ENCODE data around the gene MAEA.
"Not testable (repeated sequence)": the region's sequence is repeated elsewhere in the genome, so short reads cannot be mapped to it uniquely, and the experiment has no call there.

Gene MAEA

GRCh38 chr4:1332686-1333085, 43.0 kb downstream of the MAEA start:
- Histone ChIP-seq H3K9me3 (ENCODE audit: insufficient read depth, low read depth, low read length) (no peaks in the 10 kb centered on the region), H3K4me2 (ENCODE audit: low read depth, low read length, poor library complexity, severe bottlenecking) (no peak overlapping the region), H3K9me2 (replicated peaks; ENCODE audit: low read depth, low read length) (no peaks in the 10 kb centered on the region), H3K79me2 (ENCODE audit: insufficient read depth, low read length) (no peaks in the 10 kb centered on the region), H3K36me3 (ENCODE audit: insufficient read depth, low read length) (peaks cover 59% of the 10 kb centered on the region; the same call in 1 of the 2 replicates), H2AFZ (ENCODE audit: low read length) (no peak overlapping the region), H3K4me3 (ENCODE audit: low read length, poor library complexity, severe bottlenecking) (no peak overlapping the region), H3K4me1 (ENCODE audit: insufficient read depth, low read length, poor library complexity, severe bottlenecking) (no peaks in the 10 kb centered on the region), H4K20me1 (ENCODE audit: insufficient read depth, low read length, poor library complexity, severe bottlenecking) (no peaks in the 10 kb centered on the region), H3K27me3 (ENCODE audit: insufficient read depth, low read length, poor library complexity, severe bottlenecking) (no peaks in the 10 kb centered on the region), H3F3A (ENCODE audit: low read depth) (no peaks in the 10 kb centered on the region), H3K9ac (ENCODE audit: low read depth, low read length, poor library complexity, severe bottlenecking) (no peak overlapping the region)
- TF ChIP-seq CTCF (conservative IDR thresholded peaks at IDR 0.05; ENCODE audit: low read length) = no peak
- no peak for TF ChIP-seq EZH2phosphoT487 (IDR thresholded peaks at IDR 0.05; ENCODE audit: borderline replicate concordance)

- H3K9ac ChIP-seq (ENCODE audit: low read depth, low read length, poor library complexity, severe bottlenecking) = no peak overlapping the region
- peaks cover 60% of the 10 kb centered on the region; the same call in 1 of the 2 replicates for H3K36me3 ChIP-seq (ENCODE audit: insufficient read depth, low read length)
- H3K9me3 ChIP-seq (ENCODE audit: insufficient read depth, low read depth, low read length) = no peaks in the 10 kb centered on the region
- no peaks in the 10 kb centered on the region for H3K4me1 ChIP-seq (ENCODE audit: insufficient read depth, low read length, poor library complexity, severe bottlenecking)
- no peak for TF ChIP-seq CTCF (conservative IDR thresholded peaks at IDR 0.05; ENCODE audit: low read length)
- TF ChIP-seq EZH2phosphoT487 (IDR thresholded peaks at IDR 0.05; ENCODE audit: borderline replicate concordance) = no peak
- H4K20me1 ChIP-seq (ENCODE audit: insufficient read depth, low read length, poor library complexity, severe bottlenecking) = no peaks in the 10 kb centered on the region
- H3F3A ChIP-seq (ENCODE audit: low read depth) = no peaks in the 10 kb centered on the region
- no peaks in the 10 kb centered on the region for H3K27me3 ChIP-seq (ENCODE audit: insufficient read depth, low read length, poor library complexity, severe bottlenecking)
- no peaks in the 10 kb centered on the region for H3K79me2 ChIP-seq (ENCODE audit: insufficient read depth, low read length)
- no peaks in the 10 kb centered on the region for H3K9me2 ChIP-seq (replicated peaks; ENCODE audit: low read depth, low read length)
- no peak overlapping the region for H3K4me2 ChIP-seq (ENCODE audit: low read depth, low read length, poor library complexity, severe bottlenecking)
- H2AFZ ChIP-seq (ENCODE audit: low read length) = no peak overlapping the region
- no peak overlapping the region for H3K4me3 ChIP-seq (ENCODE audit: low read length, poor library complexity, severe bottlenecking)
Observed at GRCh38 chr4:1333256-1333655, 43.6 kb downstream of the MAEA start.

- not testable (repeated sequence) for H3K9ac ChIP-seq (ENCODE audit: low read depth, low read length, poor library complexity, severe bottlenecking); H3K9me3 ChIP-seq (ENCODE audit: insufficient read depth, low read depth, low read length); H3K27me3 ChIP-seq (ENCODE audit: insufficient read depth, low read length, poor library complexity, severe bottlenecking); H4K20me1 ChIP-seq (ENCODE audit: insufficient read depth, low read length, poor library complexity, severe bottlenecking); H3K79me2 ChIP-seq (ENCODE audit: insufficient read depth, low read length); H3K4me3 ChIP-seq (ENCODE audit: low read length, poor library complexity, severe bottlenecking); H3K9me2 ChIP-seq (replicated peaks; ENCODE audit: low read depth, low read length); H3K4me1 ChIP-seq (ENCODE audit: insufficient read depth, low read length, poor library complexity, severe bottlenecking); H3K4me2 ChIP-seq (ENCODE audit: low read depth, low read length, poor library complexity, severe bottlenecking); H2AFZ ChIP-seq (ENCODE audit: low read length); H3F3A ChIP-seq (ENCODE audit: low read depth)
- peaks cover 59% of the 10 kb centered on the region; the same call in 1 of the 2 replicates for H3K36me3 ChIP-seq (ENCODE audit: insufficient read depth, low read length)
Observed at GRCh38 chr4:1333851-1334578, 44.3 kb downstream of the MAEA start.

GRCh38 chr4:1334579-1334895, 44.8 kb downstream of the MAEA start:
- H3K4me2 ChIP-seq (ENCODE audit: low read depth, low read length, poor library complexity, severe bottlenecking) = no peak overlapping the region
- H3K9me2 ChIP-seq (replicated peaks; ENCODE audit: low read depth, low read length) = no peaks in the 10 kb centered on the region
- H3K36me3 ChIP-seq (ENCODE audit: insufficient read depth, low read length) = peaks cover 60% of the 10 kb centered on the region; the same call in 1 of the 2 replicates
- H3F3A ChIP-seq (ENCODE audit: low read depth) = no peaks in the 10 kb centered on the region
- H3K9ac ChIP-seq (ENCODE audit: low read depth, low read length, poor library complexity, severe bottlenecking) = no peak overlapping the region
- H3K79me2 ChIP-seq (ENCODE audit: insufficient read depth, low read length) = no peaks in the 10 kb centered on the region
- H3K27me3 ChIP-seq (ENCODE audit: insufficient read depth, low read length, poor library complexity, severe bottlenecking) = no peaks in the 10 kb centered on the region
- H3K4me3 ChIP-seq (ENCODE audit: low read length, poor library complexity, severe bottlenecking) = no peak overlapping the region
- no peaks in the 10 kb centered on the region for H4K20me1 ChIP-seq (ENCODE audit: insufficient read depth, low read length, poor library complexity, severe bottlenecking)
- H3K4me1 ChIP-seq (ENCODE audit: insufficient read depth, low read length, poor library complexity, severe bottlenecking) = no peaks in the 10 kb centered on the region
- no peak overlapping the region for H2AFZ ChIP-seq (ENCODE audit: low read length)
- TF ChIP-seq CTCF (conservative IDR thresholded peaks at IDR 0.05; ENCODE audit: low read length) = no peak
- TF ChIP-seq EZH2phosphoT487 (IDR thresholded peaks at IDR 0.05; ENCODE audit: borderline replicate concordance) = no peak
- H3K9me3 ChIP-seq (ENCODE audit: insufficient read depth, low read depth, low read length) = no peaks in the 10 kb centered on the region

GRCh38 chr4:1335193-1335883, 45.6 kb downstream of the MAEA start:
- not testable (repeated sequence) for H3F3A ChIP-seq (ENCODE audit: low read depth)

More at GRCh38 chr4:1335193-1335883, 45.6 kb downstream of the MAEA start:
- not testable (repeated sequence) for H3K4me3 ChIP-seq (ENCODE audit: low read length, poor library complexity, severe bottlenecking); H3K4me2 ChIP-seq (ENCODE audit: low read depth, low read length, poor library complexity, severe bottlenecking); H2AFZ ChIP-seq (ENCODE audit: low read length); H3K9me2 ChIP-seq (replicated peaks; ENCODE audit: low read depth, low read length); H4K20me1 ChIP-seq (ENCODE audit: insufficient read depth, low read length, poor library complexity, severe bottlenecking); H3K9ac ChIP-seq (ENCODE audit: low read depth, low read length, poor library complexity, severe bottlenecking); H3K79me2 ChIP-seq (ENCODE audit: insufficient read depth, low read length); H3K4me1 ChIP-seq (ENCODE audit: insufficient read depth, low read length, poor library complexity, severe bottlenecking); H3K27me3 ChIP-seq (ENCODE audit: insufficient read depth, low read length, poor library complexity, severe bottlenecking); H3K9me3 ChIP-seq (ENCODE audit: insufficient read depth, low read depth, low read length)
- peaks cover 68% of the 10 kb centered on the region; the same call in 1 of the 2 replicates for H3K36me3 ChIP-seq (ENCODE audit: insufficient read depth, low read length)

Data from Loucy (cell line).